GM21423 (cell line): Measurements from ENCODE around the gene HCN3.

Experiments
- ATAC-seq: cut with Tn5 transposase; IDR thresholded peaks from one replicate; pipeline ENCODE4 v1.9.1; 2021; ENCODE audit warnings: mild to moderate bottlenecking, moderate library complexity; ENCODE audit not compliant: unreplicated experiment

Gene HCN3

GRCh38 chr1:155308493-155309422 lies 31.5 kb downstream of the HCN3 start, which contains the start of gene FDPS:
Gene FDPS, plus strand, starts transcription at chr1:155308866. Its CDS starts 924 bp downstream, at chr1:155309790.
- ATAC-seq = peak; percentile 93

- ATAC-seq = no peak
Observed at GRCh38 chr1:155309423-155310021, 32.3 kb downstream of the HCN3 start.

GRCh38 chr1:155313261-155313660 lies 36.0 kb downstream of the HCN3 start:
- no peak for ATAC-seq

- ATAC-seq = no peak
Observed at GRCh38 chr1:155316922-155317321, 39.7 kb downstream of the HCN3 start.

DNA sequence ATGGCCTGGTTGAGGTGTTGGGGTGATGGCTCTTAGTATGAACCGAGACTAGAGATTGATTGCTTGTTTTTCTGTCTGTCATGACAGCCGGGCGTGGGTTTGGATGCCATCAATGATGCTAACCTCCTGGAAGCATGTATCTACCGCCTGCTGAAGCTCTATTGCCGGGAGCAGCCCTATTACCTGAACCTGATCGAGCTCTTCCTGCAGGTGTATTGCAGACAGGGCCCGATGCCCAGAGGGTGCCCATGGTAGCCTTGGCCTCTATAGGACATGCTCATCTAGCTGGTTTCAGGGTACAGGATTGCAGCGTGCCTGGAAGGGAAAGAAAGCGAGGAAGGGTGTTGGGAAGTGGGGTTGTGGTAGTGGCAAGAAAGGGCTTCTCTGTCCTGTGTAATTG lies 40.8 kb downstream of the HCN3 start:
- no peak for ATAC-seq

DNA sequence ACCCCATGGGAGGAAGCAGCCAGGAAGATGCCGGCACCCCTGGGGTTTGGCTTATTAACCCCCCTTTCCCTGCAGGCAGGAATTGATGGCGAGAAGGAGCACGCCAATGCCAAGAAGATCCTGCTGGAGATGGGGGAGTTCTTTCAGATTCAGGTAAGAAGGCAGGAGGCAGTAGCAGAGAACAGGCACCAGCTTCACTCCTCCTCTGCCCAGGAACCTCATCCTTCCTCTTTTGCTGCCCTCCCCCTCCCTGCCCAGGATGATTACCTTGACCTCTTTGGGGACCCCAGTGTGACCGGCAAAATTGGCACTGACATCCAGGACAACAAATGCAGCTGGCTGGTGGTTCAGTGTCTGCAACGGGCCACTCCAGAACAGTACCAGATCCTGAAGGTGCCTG lies 42.3 kb downstream of the HCN3 start:
- ATAC-seq = no peak

GRCh38 chr1:155320252-155320651 lies 43.0 kb downstream of the HCN3 start:
- ATAC-seq = no peak

GRCh38 chr1:155320661-155321617 lies 43.7 kb downstream of the HCN3 start, which contains the start of gene RUSC1:
Gene RUSC1, plus strand, starts transcription at chr1:155320894. Its CDS starts 880 bp downstream, at chr1:155321774.
- ATAC-seq = no peak

DNA sequence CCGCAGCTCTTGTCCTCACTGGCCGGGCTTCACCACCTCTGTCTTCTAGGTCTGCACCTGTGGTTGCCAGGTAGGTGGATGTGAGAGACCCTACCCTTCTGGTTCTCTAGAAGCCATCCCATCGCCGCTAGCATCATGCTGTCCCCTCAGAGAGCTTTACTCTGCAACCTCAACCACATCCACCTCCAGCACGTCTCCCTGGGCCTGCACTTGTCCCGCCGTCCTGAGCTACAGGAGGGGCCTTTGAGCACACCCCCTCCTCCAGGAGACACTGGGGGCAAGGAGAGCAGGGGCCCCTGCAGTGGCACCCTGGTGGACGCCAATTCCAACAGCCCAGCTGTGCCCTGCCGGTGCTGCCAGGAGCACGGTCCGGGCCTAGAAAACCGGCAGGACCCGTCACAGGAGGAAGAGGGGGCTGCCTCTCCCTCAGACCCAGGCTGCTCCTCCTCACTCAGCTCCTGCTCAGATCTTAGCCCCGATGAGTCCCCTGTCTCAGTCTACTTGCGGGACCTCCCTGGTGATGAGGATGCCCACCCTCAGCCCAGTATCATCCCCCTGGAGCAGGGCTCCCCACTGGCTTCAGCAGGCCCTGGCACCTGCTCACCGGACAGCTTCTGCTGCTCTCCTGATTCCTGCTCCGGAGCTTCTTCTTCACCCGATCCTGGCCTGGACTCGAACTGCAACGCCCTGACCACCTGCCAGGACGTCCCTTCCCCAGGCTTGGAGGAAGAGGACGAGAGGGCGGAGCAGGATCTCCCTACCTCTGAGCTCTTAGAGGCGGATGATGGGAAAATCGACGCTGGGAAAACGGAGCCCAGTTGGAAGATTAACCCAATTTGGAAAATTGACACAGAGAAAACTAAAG lies 44.6 kb downstream of the HCN3 start:
- ATAC-seq = no peak

DNA sequence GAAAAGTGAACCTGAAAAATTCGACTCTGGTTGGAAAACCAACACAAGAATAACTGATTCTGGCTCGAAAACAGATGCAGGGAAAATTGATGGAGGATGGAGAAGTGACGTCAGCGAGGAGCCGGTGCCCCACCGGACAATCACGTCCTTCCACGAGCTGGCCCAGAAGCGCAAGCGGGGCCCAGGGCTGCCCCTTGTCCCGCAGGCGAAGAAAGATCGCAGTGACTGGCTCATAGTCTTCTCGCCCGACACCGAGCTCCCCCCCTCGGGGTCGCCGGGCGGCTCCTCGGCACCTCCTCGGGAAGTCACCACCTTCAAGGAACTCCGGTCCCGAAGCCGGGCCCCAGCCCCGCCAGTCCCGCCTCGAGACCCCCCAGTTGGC lies 45.3 kb downstream of the HCN3 start:
- no peak for ATAC-seq

- peak; percentile 39 for ATAC-seq
Observed at GRCh38 chr1:155322953-155323728, 45.9 kb downstream of the HCN3 start.

DNA sequence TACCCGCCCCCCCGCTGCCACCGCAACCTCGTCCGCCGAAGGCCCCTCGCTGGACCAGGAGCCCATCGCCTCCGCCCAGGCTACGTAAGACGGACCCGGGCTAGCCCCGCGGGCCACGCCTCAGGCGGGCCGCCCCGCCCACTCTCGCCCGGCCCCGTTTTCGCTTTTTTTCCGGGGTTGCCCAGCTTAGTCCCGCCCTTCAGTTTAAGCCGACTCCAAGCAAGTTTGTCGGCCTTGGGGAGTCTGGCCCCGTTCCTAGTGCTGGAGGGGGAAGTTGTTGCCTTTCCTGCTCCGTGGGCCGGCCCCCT lies 46.4 kb downstream of the HCN3 start:
- ATAC-seq = peak; percentile 38

- peak; percentile 58 for ATAC-seq
Observed at GRCh38 chr1:155324037-155324716, 46.9 kb downstream of the HCN3 start.

GRCh38 chr1:155324717-155325602 lies 47.7 kb downstream of the HCN3 start:
- ATAC-seq = no peak

GRCh38 chr1:155325603-155325893 lies 48.3 kb downstream of the HCN3 start:
- ATAC-seq = no peak

DNA sequence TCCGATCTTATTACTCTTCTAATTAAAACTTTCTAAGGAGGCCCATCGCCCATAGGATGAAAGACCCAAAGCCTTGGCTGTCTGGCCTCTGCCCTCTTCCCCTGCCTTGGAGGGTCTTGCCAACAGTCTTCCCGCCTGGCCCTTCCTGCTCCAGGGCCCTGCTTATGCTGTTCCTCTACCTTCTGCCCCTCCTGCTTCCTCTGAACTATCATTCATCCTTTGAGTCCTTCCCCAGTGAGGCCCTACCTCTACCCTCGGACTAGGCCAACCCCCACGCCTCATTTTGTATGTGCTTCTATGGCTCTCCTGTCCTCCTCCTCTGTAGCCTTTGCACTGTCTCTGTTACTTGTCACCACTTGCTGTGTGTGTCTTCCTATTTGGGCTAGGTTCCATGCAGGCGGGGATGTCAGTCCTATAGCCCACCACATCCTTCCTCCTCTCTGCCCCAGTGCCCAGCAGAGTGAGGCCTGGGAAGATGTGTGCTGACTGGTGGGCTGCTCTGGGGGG lies 48.8 kb downstream of the HCN3 start:
- ATAC-seq = no peak

- ATAC-seq = no peak
Observed at GRCh38 chr1:155326631-155327037, 49.4 kb downstream of the HCN3 start.

DNA sequence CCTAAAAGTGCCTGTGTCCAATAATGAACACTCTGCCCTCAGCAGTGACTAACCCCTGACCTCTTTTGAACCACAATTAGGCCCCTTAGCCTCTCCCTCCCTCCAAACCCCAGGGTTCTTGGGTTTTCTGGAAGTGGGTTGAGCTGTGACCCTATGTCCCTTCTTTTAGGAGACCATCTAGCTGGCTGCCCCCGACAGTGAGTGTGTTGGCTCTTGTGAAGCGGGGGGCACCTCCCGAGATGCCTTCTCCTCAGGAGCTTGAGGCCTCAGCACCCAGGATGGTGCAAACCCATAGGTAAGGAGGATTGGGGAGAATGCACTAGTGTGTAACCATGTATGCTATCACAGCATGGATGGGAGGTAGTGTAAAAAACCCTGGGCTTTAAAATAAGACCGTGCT lies 50.7 kb downstream of the HCN3 start:
- ATAC-seq = no peak
